HepG2 (cell line): ENCODE measurements around the gene LIMS2. TPM values are rescaled to one million over a fixed set of nuclear protein-coding genes. Genes with fewer than 3 reads are reported as not detected.

Source experiments
- HOXA5 ChIP-seq: sonication (generic); formaldehyde crosslinking; IDR thresholded peaks from 2 replicates; pipeline ENCODE4 v1.4.0; 2020; ENCODE audit warnings: missing genetic modification reagents
- KDM3A ChIP-seq: IDR thresholded peaks from 2 replicates; pipeline ENCODE4 v1.6.1; 2018; ENCODE audit warnings: low read depth, missing compliant biosample characterization
- MXD4 ChIP-seq: IDR thresholded peaks from 2 replicates; pipeline ENCODE4 v1.6.1; 2016; ENCODE audit warnings: mild to moderate bottlenecking, missing biosample characterization, missing genetic modification reagents
- NR2F1 ChIP-seq, 2 experiments: fragments of 450-650 bp in 1 of 2; formaldehyde crosslinking in 1 of 2; IDR thresholded peaks; 2 replicates each; pipeline versions ENCODE4 v1.5.0 to v1.6.1; 2016 to 2020; ENCODE audit warnings: mild to moderate bottlenecking in 1 of 2, missing compliant biosample characterization in 1 of 2, missing genetic modification reagents in 1 of 2, moderate library complexity in 1 of 2
- RFX1 ChIP-seq: fragments of 450-650 bp; IDR thresholded peaks from 2 replicates; pipeline ENCODE4 v1.6.1; 2017
- RORA ChIP-seq: sonication (generic); formaldehyde crosslinking; IDR thresholded peaks from 2 replicates; pipeline ENCODE4 v1.5.0; 2020; ENCODE audit warnings: mild to moderate bottlenecking, missing genetic modification reagents, moderate library complexity
- SAFB2 ChIP-seq: sonication (generic); formaldehyde crosslinking; IDR thresholded peaks from 2 replicates; pipeline ENCODE4 v1.5.1; 2020; ENCODE audit warnings: missing genetic modification reagents, low read depth, mild to moderate bottlenecking, borderline replicate concordance
- ZNF121 ChIP-seq: sonication (generic); formaldehyde crosslinking; IDR thresholded peaks from 2 replicates; pipeline ENCODE4 v1.5.0; 2020; ENCODE audit warnings: mild to moderate bottlenecking, missing genetic modification reagents
- ZNF224 ChIP-seq: sonication (generic); formaldehyde crosslinking; IDR thresholded peaks from 2 replicates; pipeline ENCODE4 v1.5.0; 2020; ENCODE audit warnings: mild to moderate bottlenecking, missing genetic modification reagents
- ZNF260 ChIP-seq: sonication (generic); formaldehyde crosslinking; IDR thresholded peaks from 2 replicates; pipeline ENCODE4 v1.4.0; 2020; ENCODE audit warnings: missing genetic modification reagents, low read depth, mild to moderate bottlenecking, borderline replicate concordance
- ZNF343 ChIP-seq: sonication (generic); formaldehyde crosslinking; IDR thresholded peaks from 2 replicates; pipeline ENCODE4 v1.4.0; 2020; ENCODE audit warnings: mild to moderate bottlenecking, missing genetic modification reagents
- polyA plus RNA-seq, 8 experiments: library from polyadenylated mRNA; depleted of rRNA in 3 of 8; stranded (reverse) in 7 of 8; unstranded in 1 of 8; fragments of >200 nt; fragmentation: Illumina TruSeq in 4 of 8; extraction: Trizol in 4 of 8; gene quantifications; 2 replicates each; pipeline versions ENCODE4 v1.2.1 to v1.2.3, GENCODE V29; 2011 to 2016; ENCODE audit warnings: low read depth in 4 of 8, missing spikeins in 1 of 8, mixed read lengths in 1 of 8; ENCODE audit not compliant: insufficient read depth in 1 of 8
- total RNA-seq, 5 experiments: library from RNA; depleted of rRNA; stranded (reverse); fragments of >200 nt; fragmentation: Illumina TruSeq; extraction: Trizol; gene quantifications; 2 replicates each; pipeline ENCODE4 v1.2.3, GENCODE V29; 2016; ENCODE audit warnings: low read depth in 1 of 5
- TF ChIP-seq, protein P1 (sequence below): sonication (generic); formaldehyde crosslinking; IDR thresholded peaks from 2 replicates; pipeline ENCODE4 v1.5.0; 2020; ENCODE audit warnings: missing genetic modification reagents, mild to moderate bottlenecking, borderline replicate concordance
- TF ChIP-seq, protein P2 (sequence below): sonication (generic); formaldehyde crosslinking; IDR thresholded peaks from 2 replicates; pipeline ENCODE4 v1.4.0; 2020; ENCODE audit warnings: mild to moderate bottlenecking, missing genetic modification reagents
- TF ChIP-seq, protein P3 (sequence below): sonication (generic); formaldehyde crosslinking; IDR thresholded peaks from 2 replicates; pipeline ENCODE4 v1.5.1; 2020; ENCODE audit warnings: missing genetic modification reagents, mild to moderate bottlenecking, borderline replicate concordance
- TF ChIP-seq, protein P4 (sequence below): sonication (generic); formaldehyde crosslinking; IDR thresholded peaks from 2 replicates; pipeline ENCODE4 v1.9.0; 2021; ENCODE audit warnings: missing genetic modification reagents, borderline replicate concordance

LIMS2 gene
- total and polyA plus RNA-seq, 2 of the 13 experiments (the other 11 are each of a cell fraction or from before 2014, with no cell fraction given) = 1.0 to 1.9 TPM

DNA sequence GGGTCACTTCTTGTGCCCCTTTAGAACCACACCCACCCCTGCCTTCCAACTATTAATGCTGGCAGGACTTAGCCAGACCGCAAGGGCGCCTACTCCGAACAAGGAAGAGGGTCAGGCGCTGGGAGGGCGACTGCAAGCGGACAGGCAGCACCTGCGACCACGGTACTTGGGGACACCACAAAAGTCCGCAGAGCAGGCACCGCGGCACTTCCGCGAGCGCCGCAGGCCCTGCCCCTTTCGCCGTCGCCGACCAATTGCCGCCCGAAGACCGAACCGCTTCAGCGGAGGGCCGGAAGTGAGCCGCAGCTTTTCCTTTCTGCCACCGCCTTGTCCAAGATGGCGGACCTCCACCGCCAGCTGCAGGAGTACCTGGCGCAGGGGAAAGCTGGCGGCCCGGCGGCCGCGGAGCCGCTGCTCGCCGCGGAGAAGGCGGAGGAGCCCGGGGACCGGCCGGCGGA is 25.9 kb upstream of the LIMS2 start, which contains the start of gene SFT2D3 (continued):
- peak; percentile 58; the same call in 1 of the 2 replicates for TF ChIP-seq HOXA5 (CRISPR knock-in tag)
- TF ChIP-seq MXD4 (CRISPR knock-in tag) = peak; percentile 32
- no peak for TF ChIP-seq NR2F1 (CRISPR knock-in tag; IDR thresholded peaks at IDR 0.05)
- TF ChIP-seq, protein P1, sequence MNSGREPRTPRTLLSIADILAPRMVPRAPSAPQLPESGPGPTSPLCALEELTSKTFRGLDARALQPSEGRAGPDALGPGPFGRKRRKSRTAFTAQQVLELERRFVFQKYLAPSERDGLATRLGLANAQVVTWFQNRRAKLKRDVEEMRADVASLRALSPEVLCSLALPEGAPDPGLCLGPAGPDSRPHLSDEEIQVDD (CRISPR knock-in tag) = no peak
- no peak for TF ChIP-seq ZNF121 (CRISPR knock-in tag)
- TF ChIP-seq KDM3A (CRISPR knock-in tag) = peak; percentile 55; the same call in 1 of the 2 replicates
- TF ChIP-seq, protein P2, sequence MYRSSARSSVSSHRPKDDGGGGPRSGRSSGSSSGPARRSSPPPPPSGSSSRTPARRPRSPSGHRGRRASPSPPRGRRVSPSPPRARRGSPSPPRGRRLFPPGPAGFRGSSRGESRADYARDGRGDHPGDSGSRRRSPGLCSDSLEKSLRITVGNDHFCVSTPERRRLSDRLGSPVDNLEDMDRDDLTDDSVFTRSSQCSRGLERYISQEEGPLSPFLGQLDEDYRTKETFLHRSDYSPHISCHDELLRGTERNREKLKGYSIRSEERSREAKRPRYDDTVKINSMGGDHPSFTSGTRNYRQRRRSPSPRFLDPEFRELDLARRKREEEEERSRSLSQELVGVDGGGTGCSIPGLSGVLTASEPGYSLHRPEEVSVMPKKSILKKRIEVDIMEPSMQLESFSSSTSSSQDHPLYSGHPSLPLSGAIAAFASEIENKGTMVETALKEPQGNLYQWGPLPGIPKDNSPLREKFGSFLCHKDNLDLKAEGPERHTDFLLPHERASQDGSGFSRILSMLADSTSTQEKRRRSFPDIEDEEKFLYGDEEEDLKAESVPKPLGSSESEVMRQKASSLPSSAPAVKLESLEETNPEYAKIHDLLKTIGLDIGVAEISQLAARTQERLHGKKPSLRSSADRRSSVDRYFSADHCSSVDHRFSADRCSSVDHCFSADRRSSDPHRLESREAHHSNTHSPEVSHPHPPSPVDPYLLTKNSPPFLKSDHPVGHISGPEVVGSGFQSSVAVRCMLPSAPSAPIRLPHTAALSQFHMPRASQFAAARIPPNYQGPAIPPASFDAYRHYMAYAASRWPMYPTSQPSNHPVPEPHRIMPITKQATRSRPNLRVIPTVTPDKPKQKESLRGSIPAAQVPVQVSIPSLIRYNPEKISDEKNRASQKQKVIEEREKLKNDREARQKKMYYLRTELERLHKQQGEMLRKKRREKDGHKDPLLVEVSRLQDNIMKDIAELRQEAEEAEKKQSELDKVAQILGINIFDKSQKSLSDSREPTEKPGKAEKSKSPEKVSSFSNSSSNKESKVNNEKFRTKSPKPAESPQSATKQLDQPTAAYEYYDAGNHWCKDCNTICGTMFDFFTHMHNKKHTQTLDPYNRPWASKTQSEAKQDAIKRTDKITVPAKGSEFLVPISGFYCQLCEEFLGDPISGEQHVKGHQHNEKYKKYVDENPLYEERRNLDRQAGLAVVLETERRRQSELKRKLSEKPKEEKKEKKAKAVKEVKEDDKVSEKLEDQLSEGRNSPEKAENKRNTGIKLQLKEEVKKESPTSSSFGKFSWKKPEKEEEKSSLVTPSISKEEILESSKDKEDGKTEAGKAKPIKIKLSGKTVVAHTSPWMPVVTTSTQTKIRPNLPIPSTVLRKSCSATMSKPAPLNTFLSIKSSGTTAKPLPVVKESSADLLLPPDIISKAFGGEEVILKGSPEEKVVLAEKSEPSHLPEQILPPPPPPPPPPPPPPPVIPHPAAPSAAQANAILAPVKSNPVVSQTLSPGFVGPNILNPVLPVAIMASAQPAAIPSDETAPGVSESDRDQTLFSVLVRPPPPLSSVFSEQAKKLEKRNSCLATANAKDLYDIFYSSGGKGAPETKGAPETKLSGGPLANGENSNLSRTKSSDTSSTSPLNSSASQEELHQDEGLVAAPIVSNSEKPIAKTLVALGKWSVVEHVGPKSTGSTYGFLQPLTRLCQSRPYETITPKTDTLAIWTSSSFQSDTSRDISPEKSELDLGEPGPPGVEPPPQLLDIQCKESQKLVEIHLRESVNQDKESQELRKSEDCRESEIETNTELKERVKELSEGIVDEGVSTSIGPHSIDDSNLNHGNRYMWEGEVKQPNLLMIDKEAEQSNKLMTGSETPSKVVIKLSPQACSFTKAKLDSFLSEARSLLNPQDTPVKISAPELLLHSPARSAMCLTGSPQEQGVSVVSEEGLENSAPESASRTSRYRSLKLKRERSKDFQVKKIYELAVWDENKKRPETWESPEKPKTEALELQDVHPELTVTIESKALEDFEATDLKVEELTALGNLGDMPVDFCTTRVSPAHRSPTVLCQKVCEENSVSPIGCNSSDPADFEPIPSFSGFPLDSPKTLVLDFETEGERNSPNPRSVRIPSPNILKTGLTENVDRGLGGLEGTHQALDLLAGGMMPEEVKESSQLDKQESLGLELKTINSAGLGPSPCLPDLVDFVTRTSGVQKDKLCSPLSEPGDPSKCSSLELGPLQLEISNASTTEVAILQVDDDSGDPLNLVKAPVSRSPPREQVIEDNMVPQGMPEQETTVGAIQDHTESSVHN (CRISPR knock-in tag) = peak; percentile 56; the same call in 1 of the 2 replicates
- TF ChIP-seq SAFB2 (CRISPR knock-in tag) = 0 out of 2 replicates have a peak, but pooled peaks have one; percentile 2
- TF ChIP-seq ZNF260 (CRISPR knock-in tag) = no peak
- TF ChIP-seq ZNF343 = 0 out of 2 replicates have a peak, but pooled peaks have one; percentile 84
- no peak for TF ChIP-seq RORA (CRISPR knock-in tag)
- TF ChIP-seq, protein P3, sequence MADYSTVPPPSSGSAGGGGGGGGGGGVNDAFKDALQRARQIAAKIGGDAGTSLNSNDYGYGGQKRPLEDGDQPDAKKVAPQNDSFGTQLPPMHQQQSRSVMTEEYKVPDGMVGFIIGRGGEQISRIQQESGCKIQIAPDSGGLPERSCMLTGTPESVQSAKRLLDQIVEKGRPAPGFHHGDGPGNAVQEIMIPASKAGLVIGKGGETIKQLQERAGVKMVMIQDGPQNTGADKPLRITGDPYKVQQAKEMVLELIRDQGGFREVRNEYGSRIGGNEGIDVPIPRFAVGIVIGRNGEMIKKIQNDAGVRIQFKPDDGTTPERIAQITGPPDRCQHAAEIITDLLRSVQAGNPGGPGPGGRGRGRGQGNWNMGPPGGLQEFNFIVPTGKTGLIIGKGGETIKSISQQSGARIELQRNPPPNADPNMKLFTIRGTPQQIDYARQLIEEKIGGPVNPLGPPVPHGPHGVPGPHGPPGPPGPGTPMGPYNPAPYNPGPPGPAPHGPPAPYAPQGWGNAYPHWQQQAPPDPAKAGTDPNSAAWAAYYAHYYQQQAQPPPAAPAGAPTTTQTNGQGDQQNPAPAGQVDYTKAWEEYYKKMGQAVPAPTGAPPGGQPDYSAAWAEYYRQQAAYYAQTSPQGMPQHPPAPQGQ = 0 out of 2 replicates have a peak, but pooled peaks have one; percentile 43
- TF ChIP-seq ZNF224 (CRISPR knock-in tag) = no peak; the same call in 1 of the 2 replicates
- TF ChIP-seq, protein P4, sequence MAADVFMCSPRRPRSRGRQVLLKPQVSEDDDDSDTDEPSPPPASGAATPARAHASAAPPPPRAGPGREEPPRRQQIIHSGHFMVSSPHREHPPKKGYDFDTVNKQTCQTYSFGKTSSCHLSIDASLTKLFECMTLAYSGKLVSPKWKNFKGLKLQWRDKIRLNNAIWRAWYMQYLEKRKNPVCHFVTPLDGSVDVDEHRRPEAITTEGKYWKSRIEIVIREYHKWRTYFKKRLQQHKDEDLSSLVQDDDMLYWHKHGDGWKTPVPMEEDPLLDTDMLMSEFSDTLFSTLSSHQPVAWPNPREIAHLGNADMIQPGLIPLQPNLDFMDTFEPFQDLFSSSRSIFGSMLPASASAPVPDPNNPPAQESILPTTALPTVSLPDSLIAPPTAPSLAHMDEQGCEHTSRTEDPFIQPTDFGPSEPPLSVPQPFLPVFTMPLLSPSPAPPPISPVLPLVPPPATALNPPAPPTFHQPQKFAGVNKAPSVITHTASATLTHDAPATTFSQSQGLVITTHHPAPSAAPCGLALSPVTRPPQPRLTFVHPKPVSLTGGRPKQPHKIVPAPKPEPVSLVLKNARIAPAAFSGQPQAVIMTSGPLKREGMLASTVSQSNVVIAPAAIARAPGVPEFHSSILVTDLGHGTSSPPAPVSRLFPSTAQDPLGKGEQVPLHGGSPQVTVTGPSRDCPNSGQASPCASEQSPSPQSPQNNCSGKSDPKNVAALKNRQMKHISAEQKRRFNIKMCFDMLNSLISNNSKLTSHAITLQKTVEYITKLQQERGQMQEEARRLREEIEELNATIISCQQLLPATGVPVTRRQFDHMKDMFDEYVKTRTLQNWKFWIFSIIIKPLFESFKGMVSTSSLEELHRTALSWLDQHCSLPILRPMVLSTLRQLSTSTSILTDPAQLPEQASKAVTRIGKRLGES = peak; percentile 50; the same call in 1 of the 2 replicates
- TF ChIP-seq RFX1 = no peak
